Vagina (tissue), 2 donors: ENCODE data around the gene CPM. TPM values are rescaled to one million over a fixed set of nuclear protein-coding genes. Genes with fewer than 3 reads are reported as not detected.

ENCODE experiments used
- DNase-seq, 2 donors: peaks; one replicate each; pipeline ENCODE4 v3.0.0-alpha.2; 2017; ENCODE audit errors: extremely low spot score in 2 of 2
- H3K27ac ChIP-seq: fragments of 200-600 bp; sonication (generic); one replicate; pipeline ENCODE4 v1.5.1; 2019
- H3K27me3 ChIP-seq: fragments of 200-600 bp; sonication (generic); one replicate; pipeline ENCODE4 v1.5.1; 2019
- H3K36me3 ChIP-seq, 2 donors: fragments of 200-600 bp; sonication (generic); one replicate each; pipeline ENCODE4 v1.5.1; 2017 to 2019
- H3K4me1 ChIP-seq: fragments of 200-600 bp; sonication (generic); one replicate; pipeline ENCODE4 v1.5.1; 2019
- H3K4me3 ChIP-seq, 2 donors: fragments of 200-600 bp; sonication (generic); 1 replicate in 1 of 2; 2 replicates in 1 of 2; pipeline ENCODE4 v1.5.1; 2016 to 2019
- H3K9me3 ChIP-seq: fragments of 200-600 bp; sonication (generic); one replicate; pipeline ENCODE4 v1.5.1; 2019
- CTCF ChIP-seq, 3 experiments: fragments of 450-650 bp in 2 of 3; fragments of 200-600 bp in 1 of 3; sonication (generic) in 1 of 3; IDR thresholded peaks; one replicate each; pipeline ENCODE4 v1.5.1; 2017 to 2019; ENCODE audit warnings: antibody characterized with exemption in 3 of 3, mild to moderate bottlenecking in 2 of 3, moderate library complexity in 2 of 3
- POLR2A ChIP-seq, 2 donors: fragments of 450-650 bp; IDR thresholded peaks; one replicate each; pipeline ENCODE4 v1.6.1; 2017; ENCODE audit warnings: antibody characterized with exemption in 2 of 2, mild to moderate bottlenecking in 2 of 2, moderate library complexity in 2 of 2
- POLR2AphosphoS5 ChIP-seq, 2 donors: sonication (generic); formaldehyde crosslinking; IDR thresholded peaks; one replicate each; pipeline ENCODE4 v1.9.0; 2017; ENCODE audit warnings: antibody characterized with exemption in 2 of 2, mild to moderate bottlenecking in 2 of 2, low read depth in 1 of 2; ENCODE audit not compliant: insufficient read depth in 1 of 2
- intact Hi-C: fragments of 100-400 bp; cut with DNase I; formaldehyde crosslinking; loops from one replicate; pipeline ENCODE4 v1.15.1; 2023
- total RNA-seq: library from RNA; depleted of rRNA; stranded (reverse); fragments of >200 nt; gene quantifications from one replicate; pipeline ENCODE4 v1.2.3, GENCODE V29; 2016

CPM gene
- total RNA-seq, 1 donor from 2014 or later: 35.4 TPM

- no peaks in the 10 kb centered on the region for H3K27me3 ChIP-seq
- intact Hi-C loops: no loop called here
- H3K36me3 ChIP-seq: peaks cover 0 to 87% of the 10 kb centered on the region in 2 donors
Measured at GRCh38 chr12:68828672-68829068, 104.3 kb downstream of the CPM start.

GRCh38 chr12:68827895-68828671 lies 104.9 kb downstream of the CPM start:
- no peaks in the 10 kb centered on the region for H3K9me3 ChIP-seq
- intact Hi-C loops: no loop called here

More at GRCh38 chr12:68828672-68829068, 104.3 kb downstream of the CPM start:
- no peaks in the 10 kb centered on the region for H3K4me1 ChIP-seq
- no peak overlapping the region for H3K27ac ChIP-seq
- no peak for DNase-seq
- no peak overlapping the region for H3K4me3 ChIP-seq
- H3K9me3 ChIP-seq: no peaks in the 10 kb centered on the region
- TF ChIP-seq CTCF (IDR thresholded peaks at IDR 0.05) (no peak), POLR2A (IDR thresholded peaks at IDR 0.05) (no peak), POLR2AphosphoS5 (IDR thresholded peaks at IDR 0.05; ENCODE audit: insufficient read depth in 1 of 2, low read depth in 1 of 2) (no peak)

GRCh38 chr12:68825569-68826217 lies 107.3 kb downstream of the CPM start:
- no peak for DNase-seq
- H3K4me1 ChIP-seq: peaks cover 13% of the 10 kb centered on the region
- H3K4me3 ChIP-seq: no peak overlapping the region
- H3K27me3 ChIP-seq: no peaks in the 10 kb centered on the region
- intact Hi-C loops: no loop called here
- peaks cover 4 to 85% of the 10 kb centered on the region in 2 donors for H3K36me3 ChIP-seq
- H3K27ac ChIP-seq: no peak overlapping the region
- H3K9me3 ChIP-seq: no peaks in the 10 kb centered on the region
- TF ChIP-seq POLR2A (IDR thresholded peaks at IDR 0.05): no peak
- TF ChIP-seq POLR2AphosphoS5 (IDR thresholded peaks at IDR 0.05; ENCODE audit: insufficient read depth in 1 of 2, low read depth in 1 of 2): no peak
- TF ChIP-seq CTCF (IDR thresholded peaks at IDR 0.05): no peak

More at GRCh38 chr12:68827895-68828671, 104.9 kb downstream of the CPM start:
- Histone ChIP-seq H3K27me3 (no peaks in the 10 kb centered on the region), H3K4me1 (no peaks in the 10 kb centered on the region), H3K36me3 (peaks cover 4 to 90% of the 10 kb centered on the region in 2 donors), H3K27ac (no peak overlapping the region), H3K4me3 (no peak overlapping the region)
- no peak for DNase-seq
- TF ChIP-seq CTCF (IDR thresholded peaks at IDR 0.05) (no peak), POLR2AphosphoS5 (IDR thresholded peaks at IDR 0.05; ENCODE audit: insufficient read depth in 1 of 2, low read depth in 1 of 2) (no peak), POLR2A (IDR thresholded peaks at IDR 0.05) (no peak)

- H3K27me3 ChIP-seq: no peaks in the 10 kb centered on the region
- no peak for TF ChIP-seq CTCF (IDR thresholded peaks at IDR 0.05)
- no peak for TF ChIP-seq POLR2A (IDR thresholded peaks at IDR 0.05)
- H3K4me1 ChIP-seq: peaks cover 13% of the 10 kb centered on the region
- H3K4me3 ChIP-seq: no peak overlapping the region
- no peaks in the 10 kb centered on the region for H3K9me3 ChIP-seq
- no peak for DNase-seq
- no peak overlapping the region for H3K27ac ChIP-seq
- H3K36me3 ChIP-seq: peaks cover 4 to 83% of the 10 kb centered on the region in 2 donors
- intact Hi-C loops: no loop called here
Measured at GRCh38 chr12:68824597-68825250, 108.2 kb downstream of the CPM start.
